ENCODE data around the gene MUC5B.

Gene MUC5B

GRCh38 chr11:1193326-1194230 is 29.3 kb upstream of the MUC5B start:
- DNase-seq, result no peak

DNA sequence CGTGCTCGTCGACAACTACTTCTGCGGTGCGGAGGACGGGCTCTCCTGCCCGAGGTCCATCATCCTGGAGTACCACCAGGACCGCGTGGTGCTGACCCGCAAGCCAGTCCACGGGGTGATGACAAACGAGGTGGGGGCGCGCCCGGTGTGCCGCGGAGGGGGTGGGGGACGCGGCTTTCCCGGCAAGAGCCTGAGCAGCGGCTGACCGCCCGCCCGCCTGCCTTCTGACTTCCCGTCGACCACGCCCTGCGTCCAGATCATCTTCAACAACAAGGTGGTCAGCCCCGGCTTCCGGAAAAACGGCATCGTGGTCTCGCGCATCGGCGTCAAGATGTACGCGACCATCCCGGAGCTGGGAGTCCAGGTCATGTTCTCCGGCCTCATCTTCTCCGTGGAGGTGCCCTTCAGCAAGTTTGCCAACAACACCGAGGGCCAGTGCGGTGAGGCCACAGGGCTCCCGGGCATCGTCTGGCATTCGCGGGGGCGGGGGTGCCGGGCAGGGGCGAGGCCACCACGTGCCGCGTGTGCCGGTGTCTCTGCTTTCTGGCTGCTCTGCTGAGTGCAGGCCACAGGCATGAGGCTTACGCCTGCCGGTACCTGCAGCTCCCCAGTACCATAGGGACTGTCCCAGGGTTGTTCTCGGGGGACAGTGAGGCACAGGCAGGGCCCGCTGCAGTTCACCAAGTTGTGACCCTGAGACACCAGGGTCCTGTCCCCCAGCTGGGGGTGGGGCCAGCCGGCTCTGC is 28.5 kb upstream of the MUC5B start:
- no peak for DNase-seq

- DNase-seq, result no peak
Measured at GRCh38 chr11:1194977-1195681, 27.7 kb upstream of the MUC5B start.

- DNase-seq, result no peak
Measured at GRCh38 chr11:1195682-1196515, 27.0 kb upstream of the MUC5B start.

DNA sequence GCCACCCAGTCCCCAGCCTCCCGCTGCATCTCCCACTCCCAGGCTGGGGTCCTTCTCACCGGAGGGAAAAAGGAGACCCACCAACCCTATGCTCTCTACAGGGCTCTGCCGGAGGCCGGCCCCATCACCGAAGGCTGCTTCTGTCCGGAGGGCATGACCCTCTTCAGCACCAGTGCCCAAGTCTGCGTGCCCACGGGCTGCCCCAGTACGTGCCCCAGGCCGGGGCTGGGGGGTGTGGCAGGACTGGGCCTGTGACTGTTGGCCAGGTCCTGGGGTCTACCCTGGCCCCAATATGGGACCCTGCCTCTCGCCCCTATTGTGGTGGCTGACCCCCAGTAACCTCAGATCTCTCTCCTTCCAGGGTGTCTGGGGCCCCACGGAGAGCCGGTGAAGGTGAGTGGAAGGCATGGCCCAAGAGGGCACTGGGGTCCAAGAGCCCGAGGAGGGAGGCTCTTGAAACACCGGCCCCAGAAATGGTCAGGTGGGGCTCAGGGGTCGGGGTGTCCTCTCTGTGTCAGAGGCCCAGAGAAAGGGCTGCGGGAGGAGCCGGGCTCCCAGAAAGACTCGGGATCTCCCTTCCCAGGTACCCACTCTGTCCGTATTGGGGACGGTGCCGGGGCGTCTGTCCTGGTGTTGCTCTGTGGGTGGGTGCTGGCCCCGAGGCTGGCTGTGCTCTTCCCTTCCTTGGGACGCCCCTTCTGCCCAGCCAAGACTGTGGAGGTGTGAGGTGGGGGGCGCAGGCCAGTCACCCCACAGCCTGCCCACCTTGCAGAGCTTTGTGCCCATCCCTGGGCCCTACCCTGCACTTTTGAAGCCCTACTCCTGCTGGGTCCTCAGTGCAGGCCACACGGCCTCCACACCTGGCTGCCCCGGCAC is 26.1 kb upstream of the MUC5B start:
- no peak for DNase-seq

- DNase-seq, result no peak
Measured at GRCh38 chr11:1197431-1197885, 25.4 kb upstream of the MUC5B start.

- DNase-seq, result no peak
Measured at GRCh38 chr11:1197886-1198560, 24.8 kb upstream of the MUC5B start.

DNA sequence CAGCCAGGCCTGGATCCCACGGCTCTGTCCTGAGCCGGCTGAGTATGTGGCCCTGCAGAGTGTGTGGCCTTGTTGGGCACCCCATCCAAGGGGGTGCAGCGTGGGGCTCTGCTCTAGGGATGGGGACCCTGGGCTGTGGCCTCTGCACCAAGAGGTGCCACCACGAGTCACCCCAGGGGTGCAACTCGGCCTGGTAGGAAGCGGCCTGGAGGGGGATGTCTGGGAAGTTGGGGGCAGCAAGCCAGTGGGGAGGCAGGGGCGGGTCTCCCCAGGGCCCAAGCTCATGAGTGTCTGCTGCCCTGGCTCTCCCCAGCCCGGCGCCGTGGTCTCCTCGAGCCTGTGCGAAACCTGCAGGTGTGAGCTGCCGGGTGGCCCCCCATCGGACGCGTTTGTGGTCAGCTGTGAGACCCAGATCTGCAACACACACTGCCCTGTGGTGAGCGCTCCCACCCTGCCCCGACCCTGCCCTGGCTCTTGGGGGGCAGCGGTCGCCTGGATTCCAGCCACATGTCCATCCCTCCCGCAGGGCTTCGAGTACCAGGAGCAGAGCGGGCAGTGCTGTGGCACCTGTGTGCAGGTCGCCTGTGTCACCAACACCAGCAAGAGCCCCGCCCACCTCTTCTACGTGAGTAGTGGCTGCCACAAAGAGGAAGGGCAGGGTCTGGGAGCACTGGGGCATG is 24.2 kb upstream of the MUC5B start:
- DNase-seq, result no peak

- DNase-seq, result no peak
Measured at GRCh38 chr11:1199241-1199750, 23.6 kb upstream of the MUC5B start.

DNA sequence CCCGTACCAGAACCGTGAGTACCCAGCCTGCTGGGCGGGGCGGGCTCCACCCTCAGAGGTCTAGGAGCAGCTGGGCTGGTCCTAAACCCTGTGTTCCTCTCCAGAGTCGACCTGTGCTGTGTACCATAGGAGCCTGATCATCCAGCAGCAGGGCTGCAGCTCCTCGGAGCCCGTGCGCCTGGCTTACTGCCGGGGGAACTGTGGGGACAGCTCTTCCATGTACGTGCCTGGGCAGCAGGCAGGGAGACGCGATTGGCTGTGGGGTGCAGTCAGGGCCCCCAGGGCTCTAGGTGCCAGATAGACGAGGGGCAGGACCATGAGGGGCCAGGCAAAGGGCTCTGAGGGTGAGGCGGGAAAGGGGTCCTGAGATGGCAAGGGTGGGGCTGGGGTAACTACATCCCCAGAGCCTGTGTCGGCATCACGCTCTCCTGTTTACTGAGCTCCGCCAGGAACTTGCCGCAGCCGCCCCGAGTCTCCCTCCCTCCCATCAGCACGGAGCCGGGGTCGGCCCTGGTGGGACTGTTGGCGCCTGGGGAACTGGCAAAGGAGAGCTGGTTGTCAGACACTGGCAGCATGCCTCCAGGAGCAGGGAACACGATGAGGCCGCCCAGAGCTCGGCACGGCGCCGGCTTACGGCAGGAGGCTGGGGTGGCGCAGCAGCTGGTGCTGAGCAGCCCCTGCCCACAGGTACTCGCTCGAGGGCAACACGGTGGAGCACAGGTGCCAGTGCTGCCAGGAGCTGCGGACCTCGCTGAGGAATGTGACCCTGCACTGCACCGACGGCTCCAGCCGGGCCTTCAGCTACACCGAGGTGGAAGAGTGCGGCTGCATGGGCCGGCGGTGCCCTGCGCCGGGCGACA is 22.9 kb upstream of the MUC5B start:
- no peak for DNase-seq

- no peak for DNase-seq
Measured at GRCh38 chr11:1200611-1201191, 22.2 kb upstream of the MUC5B start.

GRCh38 chr11:1201395-1202153 is 21.3 kb upstream of the MUC5B start:
- no peak for DNase-seq

- DNase-seq, result no peak
Measured at GRCh38 chr11:1202154-1202775, 20.6 kb upstream of the MUC5B start.

- peak; percentile 39 for DNase-seq
Measured at GRCh38 chr11:1202776-1203504, 19.9 kb upstream of the MUC5B start.

DNA sequence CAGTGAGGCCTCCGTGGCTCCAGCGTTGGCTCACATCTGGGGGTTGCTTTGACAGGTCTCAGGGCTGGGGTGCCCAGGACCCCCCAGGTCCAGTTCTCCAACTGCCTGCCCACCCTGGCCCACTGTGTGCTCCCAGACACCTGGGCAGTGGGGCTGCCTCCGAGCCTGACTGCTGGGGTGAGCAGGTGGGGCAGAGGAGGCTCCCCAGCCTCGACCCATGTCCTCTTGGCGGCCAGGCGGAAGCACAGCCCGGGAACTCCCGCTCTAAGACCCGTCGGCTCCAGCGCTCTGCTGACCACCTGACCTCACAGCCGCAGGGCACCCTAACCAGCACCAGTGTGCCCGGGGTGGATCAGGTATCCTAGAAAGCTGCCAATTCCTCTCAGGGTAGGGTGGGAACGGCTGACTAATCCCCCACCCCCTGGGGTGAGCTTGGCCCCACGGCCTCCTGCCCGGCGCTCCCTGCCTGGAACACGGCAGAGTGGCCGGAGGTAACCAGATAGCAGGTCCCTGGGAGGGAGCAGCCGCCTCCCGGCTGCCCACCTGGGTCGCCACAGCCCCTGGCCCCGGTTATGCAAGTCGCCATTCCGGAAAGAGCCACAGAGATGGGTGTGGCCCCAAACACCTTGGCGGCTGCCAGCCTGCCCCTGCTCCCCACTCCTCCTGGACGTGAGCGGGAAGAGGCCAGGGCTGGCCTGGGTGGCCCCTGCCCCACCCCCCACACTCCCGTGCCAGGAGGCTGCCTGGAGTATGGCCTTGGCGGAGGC is 19.2 kb upstream of the MUC5B start:
- no peak for DNase-seq

Measured in KG1 (cell line).